Endothelial cell of umbilical vein (primary cell): ENCODE results near the gene BMP2. TPM values are rescaled to one million over a fixed set of nuclear protein-coding genes. Genes with fewer than 3 reads are reported as not detected.

Source experiments
- BruUV-seq: library from RNA; stranded (reverse); fragments of 400-500 nt; replicated peaks from 2 replicates; lab custom pipeline; 2021; lab: Mats Ljungman, UMichigan
- CTCF ChIA-PET: fragments of 300-600, 350-600 bp; sonication (Branson Sonifier 250); formaldehyde crosslinking; loops from one replicate; lab custom pipeline; 2021; ENCODE audit warnings: antibody characterized with exemption, inconsistent platforms; lab: Charles Lee
- POLR2A ChIA-PET: fragments of 300-600, 350-600 bp; sonication (Branson Sonifier 250); formaldehyde crosslinking; loops from one replicate; lab custom pipeline; 2021; ENCODE audit warnings: antibody characterized with exemption, inconsistent platforms; lab: Charles Lee
- DNase-seq: peaks from one replicate; pipeline ENCODE4 v3.0.0-alpha.2; 2011; ENCODE audit warnings: low read depth, low spot score
- FAIRE-seq: peaks from 2 replicates; lab custom pipeline; 2011; peaks lifted over from hg19 to GRCh38; lab: Jason Lieb, UNC
- H2AFZ ChIP-seq: 2 replicates; pipeline ENCODE4 v1.6.0; 2012; ENCODE audit warnings: low read depth, low read length, control low read depth, inconsistent platforms
- H3K27ac ChIP-seq: 2 replicates; pipeline ENCODE4 v1.5.1; 2011; ENCODE audit warnings: low read depth, mild to moderate bottlenecking, control low read depth, low read length, moderate library complexity; ENCODE audit not compliant: insufficient read depth
- H3K27me3 ChIP-seq, 2 experiments: 2 replicates each; pipeline versions ENCODE4 v1.6.0 to v1.6.1; 2011; ENCODE audit warnings: low read length in 2 of 2, mixed read lengths in 1 of 2; ENCODE audit not compliant: control insufficient read depth in 2 of 2, insufficient read depth in 2 of 2
- H3K36me3 ChIP-seq, 2 experiments: 2 replicates in 1 of 2; 3 replicates in 1 of 2; pipeline ENCODE4 v1.5.1; 2011; ENCODE audit warnings: low read length in 2 of 2, mild to moderate bottlenecking in 1 of 2, moderate library complexity in 1 of 2; ENCODE audit not compliant: control insufficient read depth in 2 of 2, insufficient read depth in 2 of 2; ENCODE audit errors: extremely low read depth in 1 of 2
- H3K4me1 ChIP-seq: 3 replicates; pipeline ENCODE4 v1.5.1; 2011; ENCODE audit warnings: mild to moderate bottlenecking, low read length; ENCODE audit not compliant: control insufficient read depth, insufficient read depth; ENCODE audit errors: extremely low read depth
- H3K4me2 ChIP-seq: 2 replicates; pipeline ENCODE4 v1.6.1; 2011; ENCODE audit warnings: low read length, control low read depth, mixed read lengths; ENCODE audit not compliant: insufficient read depth
- H3K4me3 ChIP-seq, 3 experiments: fragments of 200-600 bp in 1 of 3; sonication (generic), shearing (Covaris generic) in 1 of 3; replicated peaks in 1 of 3; 2 replicates each; pipeline ENCODE4 v1.5.1; 2011 to 2016; ENCODE audit warnings: control low read depth in 3 of 3, low read length in 3 of 3, mild to moderate bottlenecking in 2 of 3, inconsistent platforms in 1 of 3, low read depth in 1 of 3, moderate library complexity in 1 of 3; ENCODE audit not compliant: insufficient read depth in 1 of 3
- H3K79me2 ChIP-seq: 2 replicates; pipeline ENCODE4 v1.6.0; 2012; ENCODE audit warnings: low read length, inconsistent platforms; ENCODE audit not compliant: control insufficient read depth, insufficient read depth
- H3K9ac ChIP-seq: replicated peaks from 2 replicates; pipeline ENCODE3; 2011; ENCODE audit warnings: low read length, control low read depth; ENCODE audit not compliant: insufficient read depth; ENCODE audit errors: extremely low read depth
- H3K9me1 ChIP-seq: replicated peaks from 3 replicates; pipeline ENCODE4 v1.6.0; 2011; ENCODE audit warnings: mild to moderate bottlenecking, low read length; ENCODE audit not compliant: control insufficient read depth, insufficient read depth; ENCODE audit errors: extremely low read depth
- H3K9me3 ChIP-seq: replicated peaks from 2 replicates; pipeline ENCODE4 v1.5.1; 2012; ENCODE audit warnings: low read length, inconsistent platforms; ENCODE audit not compliant: control insufficient read depth, insufficient read depth
- H4K20me1 ChIP-seq: replicated peaks from 2 replicates; pipeline ENCODE3; 2011; ENCODE audit warnings: mild to moderate bottlenecking, low read length; ENCODE audit not compliant: control insufficient read depth, insufficient read depth; ENCODE audit errors: extremely low read depth
- EZH2 ChIP-seq: IDR thresholded peaks from 2 replicates; pipeline ENCODE4 v1.6.1; 2012; ENCODE audit warnings: borderline replicate concordance, low read depth, mild to moderate bottlenecking, moderate library complexity, low read length, inconsistent platforms; ENCODE audit not compliant: severe bottlenecking
- FOS ChIP-seq: IDR thresholded peaks from 2 replicates; pipeline ENCODE4 v1.6.1; 2011; ENCODE audit warnings: mild to moderate bottlenecking, low read length, moderate library complexity, borderline replicate concordance; ENCODE audit not compliant: insufficient read depth
- GATA2 ChIP-seq: IDR thresholded peaks from 2 replicates; pipeline ENCODE4 v1.7.0; 2011; ENCODE audit warnings: low read depth, mild to moderate bottlenecking, moderate library complexity, mixed read lengths, low read length; ENCODE audit not compliant: insufficient read length, insufficient read depth
- JUN ChIP-seq: IDR thresholded peaks from 2 replicates; pipeline ENCODE4 v1.6.1; 2011; ENCODE audit warnings: borderline replicate concordance, low read depth; ENCODE audit not compliant: insufficient read length, insufficient read depth
- MYC ChIP-seq: IDR thresholded peaks from one replicate; pipeline ENCODE4 v1.6.1; 2011; ENCODE audit warnings: mild to moderate bottlenecking, low read depth, low read length
- POLR2A ChIP-seq: IDR thresholded peaks from 2 replicates; pipeline ENCODE4 v1.6.1; 2012; ENCODE audit warnings: low read depth, mild to moderate bottlenecking, control low read depth, low read length
- POLR2AphosphoS5 ChIP-seq: IDR thresholded peaks from 2 replicates; pipeline ENCODE4 v1.6.1; 2012; ENCODE audit warnings: low read depth, mild to moderate bottlenecking, control low read depth, low read length, moderate library complexity; ENCODE audit not compliant: insufficient read depth
- dilution Hi-C: fragments of 300-500 bp; cut with MboI; formaldehyde crosslinking; loops from one replicate; pipeline ENCODE4 v1.15.0; 2019; ENCODE audit warnings: low sequenced_read_pairs; ENCODE audit not compliant: extremely low pct_ligation_motif_present
- intact Hi-C: fragments of 100-400 bp; cut with micrococcal nuclease; formaldehyde crosslinking; loops from one replicate; pipeline ENCODE4 v1.10.0; 2022
- polyA plus RNA-seq, 4 experiments: library from polyadenylated mRNA; depleted of rRNA in 3 of 4; stranded (reverse) in 3 of 4; unstranded in 1 of 4; fragments of >200 nt; gene quantifications; 2 replicates each; pipeline versions ENCODE4 v1.2.1 to v1.2.3, GENCODE V29; 2011 to 2012; ENCODE audit warnings: missing spikeins in 1 of 4
- total RNA-seq: library from RNA; stranded (reverse); gene quantifications from 2 replicates; pipeline ENCODE4 v1.2.3, GENCODE V29; 2021
- TF ChIP-seq, protein P1 (sequence below): IDR thresholded peaks from 2 replicates; pipeline ENCODE4 v1.6.1; 2011; ENCODE audit not compliant: insufficient read depth, insufficient read length
- TF ChIP-seq, protein P2 (sequence below), 2 donors: IDR thresholded peaks; 1 replicate in 1 of 2; 2 replicates in 1 of 2; pipeline ENCODE4 v1.5.1; 2011; ENCODE audit warnings: low read length in 2 of 2, mild to moderate bottlenecking in 2 of 2, moderate library complexity in 2 of 2, control low read depth in 1 of 2, inconsistent platforms in 1 of 2, low read depth in 1 of 2; ENCODE audit not compliant: insufficient read depth in 1 of 2; ENCODE audit errors: extremely low read depth in 1 of 2

BMP2 gene
- total and polyA plus RNA-seq, 2 donors (not counting 3 experiments of a cell fraction or from before 2014, with no cell fraction given), result 7.1 to 15.7 TPM

DNA sequence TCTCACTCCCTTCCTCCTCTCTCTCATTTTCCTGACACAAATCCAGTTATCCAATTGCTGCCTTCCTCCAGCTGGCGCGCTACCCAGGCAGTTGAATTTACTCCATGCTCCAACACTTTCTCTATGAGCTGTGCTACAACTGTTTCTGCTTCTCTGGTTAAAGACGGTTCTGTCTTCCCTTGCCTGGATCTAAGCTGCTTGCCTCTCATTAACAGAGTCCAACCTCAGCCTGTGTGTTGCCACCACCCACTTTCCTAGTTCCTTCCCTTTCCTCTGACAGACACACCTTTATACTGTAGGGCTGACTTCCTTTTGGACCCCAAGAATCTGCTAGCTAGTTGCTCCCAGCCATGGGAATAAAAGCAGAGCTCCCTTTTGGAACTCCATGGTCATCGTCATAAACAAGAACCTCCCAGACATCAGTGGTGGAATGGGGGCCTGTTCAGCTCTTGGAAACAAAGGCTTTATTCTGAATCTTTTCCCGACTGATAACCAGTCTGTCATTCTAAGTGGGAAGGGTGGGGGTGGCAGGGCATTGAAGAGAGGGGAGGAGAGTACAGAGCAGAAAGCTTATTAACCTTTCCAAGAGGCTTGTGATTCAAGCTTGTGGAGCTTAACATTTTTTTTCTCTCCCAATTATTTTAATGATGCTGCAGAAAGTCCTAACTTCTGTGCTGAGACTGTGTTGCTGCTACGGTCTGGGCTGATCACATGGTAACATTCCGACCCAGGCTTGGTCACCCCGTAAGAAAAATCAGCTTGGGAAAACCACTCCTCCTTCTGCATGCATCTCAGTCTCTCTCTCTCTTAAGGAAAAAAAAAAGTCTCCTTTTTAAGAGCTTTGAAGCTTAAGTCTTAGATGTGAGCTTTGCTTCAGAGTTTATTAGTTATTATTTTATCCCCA is 31.3 kb upstream of the BMP2 start:
- BruUV-seq, result no TSS peak
- Histone ChIP-seq H3K4me2 (no peak overlapping the region), H3K9ac (no peak overlapping the region), H3K79me2 (no peaks in the 10 kb centered on the region), H3K36me3 (no peaks in the 10 kb centered on the region), H3K9me1 (no peaks in the 10 kb centered on the region), H3K9me3 (no peaks in the 10 kb centered on the region), H2AFZ (no peak overlapping the region), H4K20me1 (no peaks in the 10 kb centered on the region), H3K4me1 (no peaks in the 10 kb centered on the region), H3K27ac (no peak overlapping the region), H3K4me3 (no peak overlapping the region), H3K27me3 (no peaks in the 10 kb centered on the region)
- FAIRE-seq, result no peak
- CTCF ChIA-PET, result interaction anchor here (1.0 to 1.6 kb wide), 8 partner anchors 9 to 1123 kb away, joined by 3 to 8 read pairs (median 4); no protein-coding TSS in a partner anchor
- dilution Hi-C loops, result no loop called here
- DNase-seq, result no peak
- intact Hi-C loops, result no loop called here
- POLR2A ChIA-PET, result interaction anchor here (0.7 kb wide), 1 partner anchor 231 kb away, joined by 3 read pairs; no protein-coding TSS in a partner anchor
- TF ChIP-seq JUN (no peak), GATA2 (no peak), MYC (no peak), FOS (no peak), EZH2 (no peak), POLR2AphosphoS5 (no peak), POLR2A (no peak)
- TF ChIP-seq, protein P1, sequence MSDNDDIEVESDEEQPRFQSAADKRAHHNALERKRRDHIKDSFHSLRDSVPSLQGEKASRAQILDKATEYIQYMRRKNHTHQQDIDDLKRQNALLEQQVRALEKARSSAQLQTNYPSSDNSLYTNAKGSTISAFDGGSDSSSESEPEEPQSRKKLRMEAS, result no peak
- TF ChIP-seq, protein P2, sequence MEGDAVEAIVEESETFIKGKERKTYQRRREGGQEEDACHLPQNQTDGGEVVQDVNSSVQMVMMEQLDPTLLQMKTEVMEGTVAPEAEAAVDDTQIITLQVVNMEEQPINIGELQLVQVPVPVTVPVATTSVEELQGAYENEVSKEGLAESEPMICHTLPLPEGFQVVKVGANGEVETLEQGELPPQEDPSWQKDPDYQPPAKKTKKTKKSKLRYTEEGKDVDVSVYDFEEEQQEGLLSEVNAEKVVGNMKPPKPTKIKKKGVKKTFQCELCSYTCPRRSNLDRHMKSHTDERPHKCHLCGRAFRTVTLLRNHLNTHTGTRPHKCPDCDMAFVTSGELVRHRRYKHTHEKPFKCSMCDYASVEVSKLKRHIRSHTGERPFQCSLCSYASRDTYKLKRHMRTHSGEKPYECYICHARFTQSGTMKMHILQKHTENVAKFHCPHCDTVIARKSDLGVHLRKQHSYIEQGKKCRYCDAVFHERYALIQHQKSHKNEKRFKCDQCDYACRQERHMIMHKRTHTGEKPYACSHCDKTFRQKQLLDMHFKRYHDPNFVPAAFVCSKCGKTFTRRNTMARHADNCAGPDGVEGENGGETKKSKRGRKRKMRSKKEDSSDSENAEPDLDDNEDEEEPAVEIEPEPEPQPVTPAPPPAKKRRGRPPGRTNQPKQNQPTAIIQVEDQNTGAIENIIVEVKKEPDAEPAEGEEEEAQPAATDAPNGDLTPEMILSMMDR (IDR thresholded peaks at IDR 0.05; ENCODE audit: extremely low read depth in 1 of 2, insufficient read depth in 1 of 2, low read depth in 1 of 2, low read length in 2 of 2), result no peak
